Neural progenitor cell (in vitro differentiated cells): ENCODE data around the gene TXLNB.
"Not testable (repeated sequence)": the region's sequence is repeated elsewhere in the genome, so short reads cannot be mapped to it uniquely, and the experiment has no call there.

Experiments used
- CTCF ChIP-seq: fragments of 200-600 bp; sonication (generic); IDR thresholded peaks from 2 replicates; pipeline ENCODE4 v1.5.1; 2017; ENCODE audit warnings: antibody characterized with exemption, mild to moderate bottlenecking
- EZH2 ChIP-seq: fragments of 200-600 bp; sonication (generic); IDR thresholded peaks from 2 replicates; pipeline ENCODE4 v1.6.1; 2017; ENCODE audit warnings: antibody characterized with exemption, mild to moderate bottlenecking, moderate library complexity
- EZH2phosphoT487 ChIP-seq: fragments of 200-600 bp; sonication (generic); IDR thresholded peaks from 2 replicates; pipeline ENCODE4 v1.6.1; 2017; ENCODE audit warnings: antibody characterized with exemption

DNA sequence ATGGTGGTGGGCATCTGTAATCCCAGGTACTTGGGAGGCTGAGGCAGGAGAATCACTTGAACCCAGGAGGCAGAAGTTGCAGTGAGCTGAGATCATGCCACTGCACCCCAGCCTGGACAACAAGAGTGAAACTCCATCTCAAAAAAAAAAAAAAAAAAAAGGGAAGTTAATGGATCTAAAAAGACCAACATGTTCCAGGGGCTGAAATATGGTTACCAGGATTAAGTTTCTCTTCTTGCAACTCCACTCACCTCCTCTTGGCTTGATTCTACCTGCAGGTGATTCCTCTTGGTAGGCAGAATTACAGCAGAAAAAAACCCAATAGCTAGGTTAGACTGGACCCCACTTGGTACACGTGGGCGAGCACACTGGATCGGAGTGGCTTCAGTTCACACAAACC is 63.4 kb downstream of the TXLNB start:
- TF ChIP-seq EZH2, CTCF, EZH2phosphoT487: not testable (repeated sequence)
